Measurements from ENCODE around the gene ZC3H7A. TPM values are rescaled to one million over a fixed set of nuclear protein-coding genes. Genes with fewer than 3 reads are reported as not detected.
A peak's percentile ranks its signal among the peaks of the same experiment; 100 is the strongest.

The ZC3H7A gene
- total RNA-seq, result 10 to 100 TPM; 59.2 to 86.7 (median 76.2) TPM

- Histone ChIP-seq H3K36me3 (peaks cover 0 to 6% (median 0%) of the 10 kb centered on the region in 3 donors), H3K4me3 (peak within 1 kb of the TSS; percentile 84 to 99 (median 90)), H3K9me3 (no peaks in the 10 kb centered on the region), H3K4me1 (peaks cover 3 to 64% (median 39%) of the 10 kb centered on the region in 4 donors), H3K27ac (peak within 1 kb of the TSS; percentile 95 to 100 (median 98)), H3K27me3 (no peaks in the 10 kb centered on the region)
- DNase-seq (ENCODE audit: low spot score in 2 of 2), result peak; percentile 90 to 92
- TF ChIP-seq EP300 (IDR thresholded peaks at IDR 0.05), result peak in 1 of 2 donors; percentile 91
- peak; percentile 59 to 86 for TF ChIP-seq POLR2A (IDR thresholded peaks at IDR 0.05)
- TF ChIP-seq CTCF (IDR thresholded peaks at IDR 0.05), result peak; percentile 77 to 100 (median 99)
- 0 to 7% methylated on average over 3 to 37 of the region's 80 CpGs for WGBS, 2 donors
Measured at GRCh38 chr16:11797166-11797956, at the start of gene ZC3H7A. Gene ZC3H7A, minus strand, starts transcription at chr16:11797258. Its CDS starts 14,904 bp downstream, at chr16:11782354.

GRCh38 chr16:11844499-11844898 lies 47.4 kb upstream of the ZC3H7A start:
- WGBS, 2 donors, result 71 to 77% methylated on average over 4 of the region's 4 CpGs
- no peak overlapping the region for H3K4me3 ChIP-seq
- H3K27me3 ChIP-seq, result no peaks in the 10 kb centered on the region
- DNase-seq (ENCODE audit: low spot score in 2 of 2), result no peak
- peaks cover 4 to 100% (median 58%) of the 10 kb centered on the region in 3 donors for H3K36me3 ChIP-seq
- H3K27ac ChIP-seq, result no peak overlapping the region
- no peak for TF ChIP-seq EP300 (IDR thresholded peaks at IDR 0.05)
- no peak for TF ChIP-seq POLR2A (IDR thresholded peaks at IDR 0.05)
- no peak for TF ChIP-seq CTCF (IDR thresholded peaks at IDR 0.05)
- peaks cover 0 to 23% (median 0%) of the 10 kb centered on the region in 4 donors for H3K4me1 ChIP-seq
- no peaks in the 10 kb centered on the region for H3K9me3 ChIP-seq

- WGBS, 2 donors, result 86 to 93% methylated on average over 5 of the region's 5 CpGs
- H3K4me1 ChIP-seq, result peaks cover 0 to 17% (median 0%) of the 10 kb centered on the region in 4 donors
- TF ChIP-seq CTCF (IDR thresholded peaks at IDR 0.05), result no peak
- no peak for TF ChIP-seq POLR2A (IDR thresholded peaks at IDR 0.05)
- TF ChIP-seq EP300 (IDR thresholded peaks at IDR 0.05), result no peak
Measured at GRCh38 chr16:11843861-11844260, 46.8 kb upstream of the ZC3H7A start.

GRCh38 chr16:11843206-11843605 lies 46.1 kb upstream of the ZC3H7A start:
- no peak for DNase-seq (ENCODE audit: low spot score in 2 of 2)
- H3K4me3 ChIP-seq, result no peak overlapping the region
- no peak for TF ChIP-seq CTCF (IDR thresholded peaks at IDR 0.05)
- no peak for TF ChIP-seq POLR2A (IDR thresholded peaks at IDR 0.05)
- TF ChIP-seq EP300 (IDR thresholded peaks at IDR 0.05), result no peak
- H3K27me3 ChIP-seq, result no peaks in the 10 kb centered on the region
- H3K4me1 ChIP-seq, result peaks cover 0 to 10% (median 0%) of the 10 kb centered on the region in 4 donors
- WGBS, 2 donors, result 94 to 95% methylated on average over 11 of the region's 11 CpGs
- no peak overlapping the region for H3K27ac ChIP-seq
- no peaks in the 10 kb centered on the region for H3K9me3 ChIP-seq
- peaks cover 4 to 100% (median 64%) of the 10 kb centered on the region in 3 donors for H3K36me3 ChIP-seq

More at GRCh38 chr16:11843861-11844260, 46.8 kb upstream of the ZC3H7A start:
- H3K9me3 ChIP-seq, result no peaks in the 10 kb centered on the region
- peaks cover 4 to 100% (median 60%) of the 10 kb centered on the region in 3 donors for H3K36me3 ChIP-seq
- H3K27ac ChIP-seq, result no peak overlapping the region
- no peak overlapping the region for H3K4me3 ChIP-seq
- DNase-seq (ENCODE audit: low spot score in 2 of 2), result no peak
- no peaks in the 10 kb centered on the region for H3K27me3 ChIP-seq

- 92 to 94% methylated on average over 7 of the region's 7 CpGs for WGBS, 2 donors
- H3K27me3 ChIP-seq, result no peaks in the 10 kb centered on the region
- H3K27ac ChIP-seq, result no peak overlapping the region
- TF ChIP-seq POLR2A (IDR thresholded peaks at IDR 0.05), result no peak
- no peak for TF ChIP-seq CTCF (IDR thresholded peaks at IDR 0.05)
- TF ChIP-seq EP300 (IDR thresholded peaks at IDR 0.05), result no peak
- DNase-seq (ENCODE audit: low spot score in 2 of 2), result no peak
- H3K36me3 ChIP-seq, result peaks cover 4 to 100% (median 61%) of the 10 kb centered on the region in 3 donors
- H3K4me3 ChIP-seq, result no peak overlapping the region
- no peaks in the 10 kb centered on the region for H3K9me3 ChIP-seq
- peaks cover 0 to 9% (median 0%) of the 10 kb centered on the region in 4 donors for H3K4me1 ChIP-seq
Measured at GRCh38 chr16:11841026-11841425, 44.0 kb upstream of the ZC3H7A start.
